HG03135 (cell line): ENCODE results near the gene CYP4Z1.
"Not testable (repeated sequence)": the region's sequence is repeated elsewhere in the genome, so short reads cannot be mapped to it uniquely, and the experiment has no call there.

ENCODE experiments used
- ATAC-seq: cut with Tn5 transposase; IDR thresholded peaks from one replicate; pipeline ENCODE4 v1.9.1; 2021; ENCODE audit warnings: mild to moderate bottlenecking, moderate library complexity; ENCODE audit not compliant: unreplicated experiment

Gene CYP4Z1, protein sequence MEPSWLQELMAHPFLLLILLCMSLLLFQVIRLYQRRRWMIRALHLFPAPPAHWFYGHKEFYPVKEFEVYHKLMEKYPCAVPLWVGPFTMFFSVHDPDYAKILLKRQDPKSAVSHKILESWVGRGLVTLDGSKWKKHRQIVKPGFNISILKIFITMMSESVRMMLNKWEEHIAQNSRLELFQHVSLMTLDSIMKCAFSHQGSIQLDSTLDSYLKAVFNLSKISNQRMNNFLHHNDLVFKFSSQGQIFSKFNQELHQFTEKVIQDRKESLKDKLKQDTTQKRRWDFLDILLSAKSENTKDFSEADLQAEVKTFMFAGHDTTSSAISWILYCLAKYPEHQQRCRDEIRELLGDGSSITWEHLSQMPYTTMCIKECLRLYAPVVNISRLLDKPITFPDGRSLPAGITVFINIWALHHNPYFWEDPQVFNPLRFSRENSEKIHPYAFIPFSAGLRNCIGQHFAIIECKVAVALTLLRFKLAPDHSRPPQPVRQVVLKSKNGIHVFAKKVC

GRCh38 chr1:47067097-47067594, at the start of gene CYP4Z1:
TSS of gene CYP4Z1 (plus strand) at chr1:47067231. CDS start at chr1:47067491, 260 bp downstream.
- no peak for ATAC-seq

DNA sequence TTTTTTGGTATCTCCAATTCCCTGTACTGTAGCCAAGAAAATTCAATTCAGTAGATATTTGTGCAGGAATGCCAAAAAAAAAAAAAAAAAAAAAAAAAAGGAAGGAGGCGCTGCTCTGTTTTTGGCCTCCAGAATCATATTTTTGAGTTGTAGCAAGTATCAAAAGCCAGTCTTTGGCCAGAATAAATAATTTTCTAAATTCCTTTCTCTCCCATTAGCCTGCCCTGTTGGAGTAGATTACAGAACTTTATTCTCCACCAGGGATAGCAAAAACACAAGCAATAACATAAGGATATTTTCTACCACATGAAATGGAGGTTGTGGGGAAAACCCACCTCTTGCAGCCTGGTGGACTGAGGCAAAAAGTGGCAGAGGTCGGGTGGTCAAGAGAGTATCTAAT, 46.0 kb upstream of the CYP4Z1 start:
- ATAC-seq: no peak

GRCh38 chr1:47023268-47024140, 43.5 kb upstream of the CYP4Z1 start, which contains the start of gene CYP4X1:
TSS of gene CYP4X1 (plus strand) at chr1:47023669. CDS start at chr1:47023818, 149 bp downstream.
- no peak for ATAC-seq

DNA sequence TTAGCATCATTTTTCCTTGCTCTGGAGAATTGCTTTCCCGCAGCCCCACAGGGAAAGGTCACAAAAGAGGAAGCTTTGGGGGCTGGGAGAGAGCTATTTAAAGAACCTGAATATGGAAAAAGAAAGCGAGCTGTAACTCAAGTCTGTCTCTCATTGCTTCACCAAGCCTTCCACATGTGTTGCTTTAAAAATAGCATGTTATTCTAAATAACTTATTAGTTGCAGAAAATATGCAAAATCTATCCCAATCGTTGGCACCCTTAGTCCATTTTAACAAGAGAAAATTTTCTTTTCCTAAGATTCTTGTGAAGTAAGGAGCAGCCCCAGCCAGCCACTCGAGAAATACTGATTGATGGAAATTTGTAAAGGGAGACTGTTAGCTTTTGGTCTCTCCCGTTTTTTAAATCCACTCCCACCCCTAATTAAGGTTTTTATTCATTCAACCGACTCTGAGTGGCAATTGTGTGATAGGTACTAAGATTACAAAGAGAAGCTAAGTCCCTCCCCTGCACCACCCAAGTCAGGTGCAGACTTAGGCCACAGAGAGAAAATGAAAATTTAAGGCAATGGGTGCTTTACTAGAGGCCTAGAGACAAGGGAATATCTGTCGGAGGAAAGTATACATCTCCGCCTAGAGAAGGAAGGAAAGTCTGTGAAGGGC, 42.8 kb upstream of the CYP4Z1 start:
- no peak for ATAC-seq

GRCh38 chr1:47030170-47030805, 36.7 kb upstream of the CYP4Z1 start:
- ATAC-seq: no peak

DNA sequence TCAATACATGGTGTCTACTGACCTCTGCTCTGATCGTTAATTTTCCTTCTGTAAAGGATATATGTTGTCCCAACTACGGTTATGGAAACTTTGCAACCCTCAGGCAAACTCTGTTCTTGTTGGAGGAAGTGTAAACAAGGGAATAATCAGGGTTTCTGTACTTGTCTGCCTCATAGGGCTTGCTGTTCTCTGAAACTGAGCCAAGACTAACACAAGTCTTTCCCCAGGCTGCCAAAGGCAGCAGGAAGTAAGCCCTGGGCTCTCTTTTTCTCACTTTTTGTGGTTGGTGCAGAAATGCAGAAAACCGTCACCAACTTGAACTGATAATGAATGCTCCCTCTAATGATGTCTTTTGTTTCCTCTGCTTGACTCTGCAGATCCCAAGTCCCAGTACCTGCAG, 36.0 kb upstream of the CYP4Z1 start:
- no peak for ATAC-seq

- no peak for ATAC-seq
These were observed 35.4 kb upstream of the CYP4Z1 start for GRCh38 chr1:47031585-47031984.

DNA sequence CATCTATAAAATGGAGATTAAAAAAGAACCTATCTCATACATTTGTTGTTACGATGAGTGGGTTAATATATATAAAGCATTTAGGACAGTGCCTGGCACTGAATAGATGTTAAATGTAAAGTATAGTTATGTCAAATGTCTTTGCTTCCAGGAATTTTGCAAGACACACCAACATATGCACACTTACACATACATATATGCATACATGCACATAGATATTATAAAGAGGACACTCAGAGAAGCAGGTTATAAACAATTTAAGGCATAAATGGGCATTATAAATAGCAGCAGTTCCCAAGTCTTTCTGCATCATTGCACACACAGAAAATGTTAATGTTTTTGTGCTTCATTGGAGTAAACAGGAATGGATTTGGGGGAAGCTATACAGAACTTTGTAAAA, 30.3 kb upstream of the CYP4Z1 start:
- ATAC-seq: no peak

DNA sequence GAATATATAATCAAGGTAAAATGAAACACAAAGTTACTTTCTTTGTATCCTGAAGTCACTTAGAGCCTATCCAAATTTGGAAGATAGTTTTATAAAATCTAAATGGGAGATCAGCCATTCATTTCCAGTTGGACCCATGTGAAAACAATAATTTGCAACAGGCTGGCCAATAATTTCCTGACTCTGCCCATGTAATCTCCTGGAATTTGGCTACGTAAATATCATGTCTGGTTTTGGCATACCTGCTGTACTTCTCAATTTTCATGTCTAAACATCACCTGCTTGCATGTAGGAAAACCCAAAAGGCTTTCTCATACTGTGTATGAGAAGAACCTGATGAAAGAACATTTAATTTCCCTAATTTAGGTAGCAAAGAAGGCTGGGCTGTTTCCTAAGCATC, 7.7 kb upstream of the CYP4Z1 start:
- ATAC-seq: no peak

DNA sequence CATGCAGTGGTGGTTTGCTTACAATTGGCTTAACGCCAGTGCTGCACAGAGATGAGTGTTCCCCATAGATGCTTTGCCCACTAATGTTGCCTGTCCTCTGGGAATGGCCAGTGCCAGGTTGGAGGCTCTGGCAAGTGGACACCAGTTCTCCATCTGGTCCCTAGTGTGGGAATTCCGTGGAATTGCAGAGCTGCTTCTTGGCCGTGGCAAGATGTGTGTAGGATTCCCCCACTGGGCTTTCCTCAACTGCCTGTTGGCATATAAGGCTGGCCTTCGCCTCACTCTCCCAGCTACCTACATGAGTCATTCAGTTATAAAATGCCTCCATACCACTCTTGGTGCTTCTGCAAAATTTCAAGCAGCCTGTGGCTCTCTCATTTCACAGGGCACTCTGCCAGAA, 2.0 kb downstream of the CYP4Z1 start:
- not testable (repeated sequence) for ATAC-seq

GRCh38 chr1:47069509-47069908, 2.5 kb downstream of the CYP4Z1 start:
- not testable (repeated sequence) for ATAC-seq

- not testable (repeated sequence) for ATAC-seq
These were observed 22.3 kb downstream of the CYP4Z1 start for GRCh38 chr1:47089356-47089755.

DNA sequence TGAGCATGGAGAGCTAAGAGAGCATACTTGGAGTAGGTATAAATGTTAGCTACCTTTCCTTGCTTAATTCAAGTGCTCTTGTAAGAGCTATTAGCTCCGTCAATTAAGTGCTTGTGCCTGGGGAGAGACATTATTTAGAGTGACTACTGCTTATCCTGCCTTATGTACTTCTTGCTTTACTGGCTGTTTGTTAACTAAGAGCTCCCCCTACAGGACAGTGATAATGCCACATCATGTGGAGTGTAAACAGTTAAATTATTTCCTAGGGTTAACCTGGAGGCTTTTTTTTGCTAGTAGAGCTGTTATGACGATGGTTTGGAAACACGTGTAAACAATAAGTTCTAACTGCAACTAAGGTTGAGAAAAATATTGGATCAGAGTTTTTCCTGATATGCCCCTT, 24.4 kb downstream of the CYP4Z1 start:
- ATAC-seq: not testable (repeated sequence)

DNA sequence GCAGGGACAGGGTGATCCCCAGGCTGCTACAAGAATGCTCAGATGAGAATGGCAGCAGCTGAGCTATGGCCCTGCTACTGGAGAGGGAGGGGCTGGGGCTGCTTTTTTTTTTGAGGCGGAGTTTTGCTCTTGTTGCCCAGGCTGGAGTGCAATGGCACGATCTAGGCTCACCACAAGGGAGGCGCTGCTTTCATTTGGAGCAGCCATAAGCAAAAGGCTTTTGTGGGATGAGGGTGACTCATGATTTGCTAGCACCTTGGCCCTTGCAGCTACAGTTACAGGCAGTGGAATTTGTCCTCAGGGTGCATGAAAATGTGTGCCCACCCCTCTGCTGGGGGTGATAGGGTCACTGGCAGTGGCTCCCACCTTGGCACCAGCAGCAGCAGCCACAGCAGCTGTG, 37.8 kb downstream of the CYP4Z1 start:
- no peak for ATAC-seq

- no peak for ATAC-seq
These were observed 39.8 kb downstream of the CYP4Z1 start for GRCh38 chr1:47106792-47107191.

DNA sequence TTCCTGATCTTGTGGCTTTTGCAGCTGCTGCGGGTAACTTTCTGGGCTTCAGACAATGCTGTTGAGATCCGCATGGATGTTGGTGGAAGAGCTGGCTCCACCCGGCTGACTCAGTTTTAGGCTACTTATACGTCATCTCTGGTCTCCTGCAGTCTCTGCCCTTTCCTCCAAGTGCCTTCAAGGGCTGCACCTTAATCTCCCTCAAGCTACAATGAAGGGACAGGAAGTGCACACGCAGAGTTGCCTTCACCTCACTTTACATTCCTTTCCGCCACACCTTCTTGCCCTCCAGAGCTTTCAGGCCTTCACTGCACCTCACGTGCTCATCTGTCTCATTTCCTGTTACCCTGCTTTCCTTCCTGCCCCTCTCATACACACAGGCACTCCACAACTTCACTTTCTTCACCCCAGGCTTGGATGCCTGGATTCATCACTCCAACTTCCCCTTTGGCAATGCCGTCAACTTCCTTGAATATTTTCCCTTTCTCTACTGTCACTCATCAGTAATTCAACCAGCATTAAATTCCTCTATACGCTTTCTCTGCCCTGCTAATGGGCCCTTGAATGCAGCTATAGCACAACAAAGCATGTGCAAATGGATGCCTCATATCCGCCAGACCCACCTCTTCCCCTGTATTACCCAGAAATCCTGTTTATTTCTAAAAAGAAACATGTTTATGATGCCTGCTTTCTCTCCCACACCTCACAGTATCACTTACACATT, 41.0 kb downstream of the CYP4Z1 start:
- ATAC-seq: not testable (repeated sequence)

DNA sequence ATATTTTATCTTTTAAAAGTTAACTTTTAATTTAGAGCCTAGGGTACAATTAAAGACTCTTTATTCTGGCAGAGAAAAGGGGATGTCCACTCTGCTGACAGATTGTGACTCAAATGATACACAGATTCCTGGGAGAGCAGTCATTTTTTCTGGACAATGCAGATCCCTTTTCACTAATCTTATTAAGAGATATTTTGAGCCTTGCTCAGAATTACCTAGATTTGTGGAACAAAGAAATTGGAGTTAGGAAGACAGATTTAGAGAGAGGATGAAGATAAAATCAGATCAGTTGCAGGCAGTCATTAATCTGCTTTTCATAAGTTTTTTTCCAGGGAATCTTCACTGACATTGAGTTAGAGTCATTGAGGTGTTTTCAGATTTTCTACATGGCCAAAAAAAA, 42.5 kb downstream of the CYP4Z1 start:
- ATAC-seq: not testable (repeated sequence)

GRCh38 chr1:47113178-47113577, 46.1 kb downstream of the CYP4Z1 start:
- no peak for ATAC-seq

DNA sequence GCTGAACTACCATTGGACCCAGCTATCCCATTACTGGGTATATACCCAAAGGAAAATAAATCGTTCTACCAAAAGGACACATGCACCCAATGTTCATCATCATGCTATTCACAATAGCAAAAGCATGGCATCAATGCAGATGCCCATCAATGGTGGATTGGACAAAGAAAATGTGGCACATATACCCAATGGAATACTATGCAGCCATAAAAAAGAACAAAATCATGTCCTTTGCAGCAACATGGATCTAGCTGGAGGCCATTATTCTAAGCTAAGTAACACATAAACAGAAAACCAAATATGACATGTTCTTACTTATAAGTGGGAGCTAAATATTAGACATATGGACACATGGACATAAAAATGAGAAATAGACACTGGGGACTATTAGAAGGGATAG, 54.0 kb downstream of the CYP4Z1 start:
- not testable (repeated sequence) for ATAC-seq

GRCh38 chr1:47124834-47125233, 57.8 kb downstream of the CYP4Z1 start:
- not testable (repeated sequence) for ATAC-seq
